ENCODE data around the gene SLC25A48. TPM values are rescaled to one million over a fixed set of nuclear protein-coding genes. Genes with fewer than 3 reads are reported as not detected.
"Not testable (repeated sequence)": the region's sequence is repeated elsewhere in the genome, so short reads cannot be mapped to it uniquely, and the experiment has no call there.

The SLC25A48 gene
- total RNA-seq, 2 donors from 2014 or later, result not detected

DNA sequence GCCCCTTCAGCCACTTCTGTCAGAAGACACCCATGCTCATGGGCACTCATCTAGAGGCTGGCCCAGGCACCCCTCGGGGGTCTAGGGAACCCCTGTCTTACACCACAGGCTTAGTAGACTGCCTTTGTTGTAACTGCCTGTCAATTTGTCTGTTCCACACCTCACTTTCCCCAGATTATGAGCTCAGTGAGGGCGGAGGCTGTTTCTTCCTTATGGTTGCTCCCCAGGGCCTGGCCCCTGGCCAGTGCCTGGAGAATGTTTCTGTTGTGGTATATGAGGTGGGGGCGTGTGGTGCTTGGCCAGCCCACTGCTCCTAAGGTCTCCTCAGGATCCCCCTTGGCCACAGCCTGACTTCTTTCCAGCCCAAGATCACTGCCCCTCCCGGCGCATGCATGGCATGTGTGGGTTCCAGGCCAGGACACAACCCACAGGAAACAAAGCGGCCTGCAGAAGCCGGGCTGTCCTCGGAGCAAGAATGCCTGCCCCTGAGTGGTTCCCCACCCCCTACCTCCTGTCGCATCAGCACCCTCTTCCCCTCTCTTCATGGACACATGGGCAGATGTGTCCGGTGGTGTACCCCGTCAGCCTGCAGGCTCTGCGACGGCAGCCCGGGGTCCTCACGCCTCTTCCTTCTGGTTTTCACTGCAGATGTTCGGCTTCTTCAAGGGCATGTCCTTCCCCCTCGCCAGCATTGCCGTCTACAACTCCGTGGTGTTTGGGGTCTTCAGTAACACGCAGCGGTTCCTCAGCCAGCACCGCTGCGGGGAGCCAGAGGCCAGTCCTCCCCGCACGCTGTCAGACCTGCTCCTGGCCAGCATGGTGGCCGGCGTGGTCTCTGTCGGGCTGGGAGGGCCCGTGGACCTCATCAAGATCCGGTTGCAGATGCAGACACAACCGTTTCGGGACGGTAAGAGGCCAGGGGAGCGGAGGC, 17.7 kb downstream of the SLC25A48 start:
- Mint-ChIP-seq H3K27me3 (peaks cover 37% of the 10 kb centered on the region), H3K27ac (no peak overlapping the region), H3K4me1 (no peaks in the 10 kb centered on the region), H3K4me3 (no peak overlapping the region), H3K36me3 (ENCODE audit: low read depth) (peaks cover 3% of the 10 kb centered on the region)
- ATAC-seq (no peak), DNase-seq (no peak)
- no peaks in the 10 kb centered on the region for H3K9me3 ChIP-seq (ENCODE audit: control insufficient read depth, low read length, poor library complexity, severe bottlenecking)

GRCh38 chr5:135857630-135858311, 23.3 kb downstream of the SLC25A48 start:
- Mint-ChIP-seq H3K36me3 (ENCODE audit: low read depth) (peaks cover 3% of the 10 kb centered on the region), H3K4me1 (no peaks in the 10 kb centered on the region), H3K27ac (no peak overlapping the region), H3K4me3 (no peak overlapping the region), H3K27me3 (peaks cover 29% of the 10 kb centered on the region)
- no peak for ATAC-seq
- H3K9me3 ChIP-seq (ENCODE audit: control insufficient read depth, low read length, poor library complexity, severe bottlenecking), result no peaks in the 10 kb centered on the region
- no peak for DNase-seq

DNA sequence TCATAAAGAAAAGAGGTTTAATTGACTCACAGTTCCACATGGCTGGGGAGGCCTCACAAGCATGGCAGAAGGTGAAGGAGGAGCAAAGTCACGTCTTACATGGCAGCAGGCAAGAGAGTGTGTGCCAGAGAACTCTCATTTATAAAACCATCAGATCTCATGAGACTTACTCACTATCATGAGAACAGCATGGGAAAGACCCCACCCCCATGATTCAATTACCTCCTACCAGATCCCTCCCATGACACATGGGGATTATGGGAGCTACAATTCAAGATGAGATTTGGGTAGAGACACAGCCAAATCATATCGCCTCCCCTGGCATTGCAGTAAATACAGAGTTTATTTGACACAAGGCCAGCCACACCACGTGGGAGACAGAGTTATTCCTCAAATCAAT, 24.7 kb downstream of the SLC25A48 start:
- H3K27me3 Mint-ChIP-seq, result peaks cover 29% of the 10 kb centered on the region
- not testable (repeated sequence) for DNase-seq; H3K36me3 Mint-ChIP-seq (ENCODE audit: low read depth); H3K27ac Mint-ChIP-seq; ATAC-seq; H3K4me1 Mint-ChIP-seq; H3K4me3 Mint-ChIP-seq; H3K9me3 ChIP-seq (ENCODE audit: control insufficient read depth, low read length, poor library complexity, severe bottlenecking)

DNA sequence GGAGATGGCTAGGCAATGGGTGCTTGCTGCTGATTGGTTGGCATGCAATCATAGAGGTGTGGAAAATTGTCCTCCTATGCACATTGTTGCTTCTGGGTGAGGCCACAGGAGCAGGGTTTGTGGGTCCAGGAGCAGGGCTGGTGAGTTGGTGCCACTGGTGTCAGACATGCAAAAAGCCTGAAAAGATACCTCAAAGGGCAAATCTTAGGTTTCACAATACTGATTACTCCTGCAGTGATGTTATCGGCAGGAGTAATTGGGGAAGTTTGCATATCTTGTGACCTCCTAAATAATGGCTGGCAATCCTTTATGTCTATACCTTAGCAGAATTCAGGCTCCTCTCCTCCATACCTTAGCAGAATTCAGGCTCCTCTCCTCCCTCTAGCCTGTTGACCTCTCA, 25.2 kb downstream of the SLC25A48 start:
- peaks cover 4% of the 10 kb centered on the region for H3K36me3 Mint-ChIP-seq (ENCODE audit: low read depth)
- no peak overlapping the region for H3K4me3 Mint-ChIP-seq
- DNase-seq (no peak), ATAC-seq (no peak)
- H3K27me3 Mint-ChIP-seq, result peaks cover 28% of the 10 kb centered on the region
- H3K9me3 ChIP-seq (ENCODE audit: control insufficient read depth, low read length, poor library complexity, severe bottlenecking), result no peaks in the 10 kb centered on the region
- H3K27ac Mint-ChIP-seq, result no peak overlapping the region
- no peaks in the 10 kb centered on the region for H3K4me1 Mint-ChIP-seq

DNA sequence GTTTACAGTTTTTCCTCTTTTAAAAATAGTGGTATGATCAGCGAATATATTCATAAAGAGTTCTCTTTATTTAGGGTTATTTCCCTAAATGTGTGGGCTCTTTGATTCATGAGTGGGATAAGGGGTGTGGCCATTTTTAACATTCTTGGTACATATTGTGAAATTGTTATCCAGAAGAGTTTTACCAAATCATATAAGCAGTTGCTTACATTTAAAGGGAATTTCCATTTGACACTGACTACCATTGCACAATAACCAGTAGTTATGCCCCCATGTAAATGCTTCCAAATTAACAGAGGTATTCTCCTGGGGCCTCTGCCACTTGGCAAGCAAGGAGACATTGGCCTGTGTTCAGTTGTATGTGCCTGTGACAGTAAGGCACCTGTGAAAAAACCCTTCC, 27.2 kb downstream of the SLC25A48 start:
- DNase-seq (no peak), ATAC-seq (no peak)
- H3K4me3 Mint-ChIP-seq, result no peak overlapping the region
- H3K27ac Mint-ChIP-seq, result no peak overlapping the region
- no peaks in the 10 kb centered on the region for H3K4me1 Mint-ChIP-seq
- H3K36me3 Mint-ChIP-seq (ENCODE audit: low read depth), result peaks cover 4% of the 10 kb centered on the region
- H3K9me3 ChIP-seq (ENCODE audit: control insufficient read depth, low read length, poor library complexity, severe bottlenecking), result no peaks in the 10 kb centered on the region
- peaks cover 12% of the 10 kb centered on the region for H3K27me3 Mint-ChIP-seq

DNA sequence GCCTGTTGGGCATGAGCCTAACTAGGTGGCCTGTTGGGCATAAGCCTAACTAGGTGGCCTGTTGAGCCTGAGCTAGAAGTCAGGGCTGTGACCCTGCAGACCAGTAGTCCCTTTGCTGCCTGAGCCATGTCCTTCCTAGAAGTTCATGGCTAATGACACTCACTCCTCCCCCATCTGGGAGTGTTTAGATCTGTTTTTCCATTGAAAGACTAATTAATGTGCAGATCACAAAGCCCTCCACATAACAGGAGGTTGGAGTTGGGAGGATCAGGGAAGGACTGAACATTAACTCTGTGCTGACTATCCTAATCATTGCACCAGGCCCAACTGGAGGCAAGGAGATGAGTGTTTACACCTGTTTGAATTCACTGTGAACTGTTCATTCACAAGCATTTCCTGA, 27.6 kb downstream of the SLC25A48 start:
- DNase-seq (no peak), ATAC-seq (no peak)
- no peaks in the 10 kb centered on the region for H3K9me3 ChIP-seq (ENCODE audit: control insufficient read depth, low read length, poor library complexity, severe bottlenecking)
- Mint-ChIP-seq H3K27me3 (peaks cover 12% of the 10 kb centered on the region), H3K4me1 (no peaks in the 10 kb centered on the region), H3K4me3 (no peak overlapping the region), H3K27ac (no peak overlapping the region), H3K36me3 (ENCODE audit: low read depth) (peaks cover 4% of the 10 kb centered on the region)

DNA sequence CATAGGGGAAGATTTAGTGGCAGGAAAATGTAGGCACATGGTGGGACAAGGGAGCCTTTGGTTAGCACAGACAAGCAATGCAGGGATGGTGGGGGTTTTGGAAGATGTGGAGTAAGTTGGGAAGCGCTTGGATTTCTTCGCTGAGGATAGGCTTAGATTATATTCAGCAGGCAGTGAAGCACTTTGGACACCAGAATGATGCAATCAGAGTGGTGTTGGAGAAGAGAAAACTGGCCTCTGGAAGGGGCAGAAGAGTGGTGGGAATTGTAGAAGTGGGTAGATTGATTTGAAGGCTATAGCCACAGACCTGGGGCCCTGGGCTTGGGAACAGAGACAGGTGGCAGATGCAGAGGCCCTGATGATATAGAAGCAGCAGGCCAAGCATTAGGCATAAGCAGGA, 28.3 kb downstream of the SLC25A48 start:
- no peaks in the 10 kb centered on the region for H3K4me1 Mint-ChIP-seq
- ATAC-seq (no peak), DNase-seq (no peak)
- no peaks in the 10 kb centered on the region for H3K9me3 ChIP-seq (ENCODE audit: control insufficient read depth, low read length, poor library complexity, severe bottlenecking)
- no peak overlapping the region for H3K4me3 Mint-ChIP-seq
- peaks cover 4% of the 10 kb centered on the region for H3K36me3 Mint-ChIP-seq (ENCODE audit: low read depth)
- H3K27ac Mint-ChIP-seq, result no peak overlapping the region
- H3K27me3 Mint-ChIP-seq, result peaks cover 14% of the 10 kb centered on the region

- peaks cover 4% of the 10 kb centered on the region for H3K36me3 Mint-ChIP-seq (ENCODE audit: low read depth)
- H3K27ac Mint-ChIP-seq, result no peak overlapping the region
- no peak overlapping the region for H3K4me3 Mint-ChIP-seq
- ATAC-seq (no peak), DNase-seq (no peak)
- peaks cover 26% of the 10 kb centered on the region for H3K27me3 Mint-ChIP-seq
- H3K4me1 Mint-ChIP-seq, result peaks cover 4% of the 10 kb centered on the region
- H3K9me3 ChIP-seq (ENCODE audit: control insufficient read depth, low read length, poor library complexity, severe bottlenecking), result no peaks in the 10 kb centered on the region
Observed at GRCh38 chr5:135864503-135865435, 30.3 kb downstream of the SLC25A48 start.

- H3K4me3 Mint-ChIP-seq, result no peak overlapping the region
- no peak overlapping the region for H3K27ac Mint-ChIP-seq
- no peaks in the 10 kb centered on the region for H3K9me3 ChIP-seq (ENCODE audit: control insufficient read depth, low read length, poor library complexity, severe bottlenecking)
- H3K4me1 Mint-ChIP-seq, result peaks cover 4% of the 10 kb centered on the region
- peaks cover 4% of the 10 kb centered on the region for H3K36me3 Mint-ChIP-seq (ENCODE audit: low read depth)
- DNase-seq (no peak), ATAC-seq (no peak)
- H3K27me3 Mint-ChIP-seq, result peaks cover 26% of the 10 kb centered on the region
Observed at GRCh38 chr5:135866016-135866415, 31.6 kb downstream of the SLC25A48 start.

DNA sequence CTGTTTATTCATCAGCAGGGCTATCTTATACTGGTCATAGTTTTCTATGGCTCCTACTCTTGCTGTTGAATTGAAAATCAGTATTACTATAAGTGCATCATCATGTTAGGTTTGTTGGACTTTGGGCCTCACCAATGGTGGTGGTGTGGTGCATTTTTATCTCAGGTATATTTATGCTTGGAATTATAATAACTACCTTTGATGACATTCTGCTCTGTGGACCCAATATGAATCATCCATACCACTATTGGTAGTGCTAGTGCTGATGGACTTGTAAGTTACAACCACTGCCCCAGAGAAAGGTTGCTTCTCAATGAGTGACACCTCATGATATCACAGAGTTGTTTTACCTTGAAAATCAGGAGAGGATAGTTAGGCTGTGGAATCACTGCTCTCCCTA, 33.1 kb downstream of the SLC25A48 start:
- Mint-ChIP-seq H3K4me1 (peaks cover 4% of the 10 kb centered on the region), H3K27ac (peak overlapping the region; percentile 72), H3K27me3 (peaks cover 31% of the 10 kb centered on the region), H3K4me3 (no peak overlapping the region), H3K36me3 (ENCODE audit: low read depth) (peaks cover 3% of the 10 kb centered on the region)
- ATAC-seq (no peak), DNase-seq (no peak)
- no peaks in the 10 kb centered on the region for H3K9me3 ChIP-seq (ENCODE audit: control insufficient read depth, low read length, poor library complexity, severe bottlenecking)

DNA sequence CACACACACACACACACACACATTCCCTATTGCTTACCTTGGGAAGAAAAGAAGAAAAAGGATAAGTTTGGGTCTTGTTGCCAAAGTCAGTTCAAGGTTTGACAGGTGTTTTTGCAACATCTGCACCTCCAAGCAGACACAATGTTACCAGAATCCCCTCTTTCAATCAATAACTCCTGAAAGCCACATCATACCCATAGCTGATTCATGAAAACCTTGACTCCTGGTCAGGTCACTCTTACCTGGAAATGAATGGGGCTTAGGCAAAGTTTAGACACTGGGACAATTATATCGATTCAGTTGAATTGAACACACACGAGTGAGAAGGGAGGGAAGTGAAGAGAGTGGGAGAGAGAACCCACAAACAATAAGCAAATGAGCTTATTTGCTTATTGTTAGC, 34.2 kb downstream of the SLC25A48 start:
- Mint-ChIP-seq H3K36me3 (ENCODE audit: low read depth) (no peaks in the 10 kb centered on the region), H3K27ac (no peak overlapping the region), H3K27me3 (peaks cover 39% of the 10 kb centered on the region), H3K4me1 (peaks cover 4% of the 10 kb centered on the region), H3K4me3 (no peak overlapping the region)
- no peak for ATAC-seq
- H3K9me3 ChIP-seq (ENCODE audit: control insufficient read depth, low read length, poor library complexity, severe bottlenecking), result no peaks in the 10 kb centered on the region
- no peak for DNase-seq

DNA sequence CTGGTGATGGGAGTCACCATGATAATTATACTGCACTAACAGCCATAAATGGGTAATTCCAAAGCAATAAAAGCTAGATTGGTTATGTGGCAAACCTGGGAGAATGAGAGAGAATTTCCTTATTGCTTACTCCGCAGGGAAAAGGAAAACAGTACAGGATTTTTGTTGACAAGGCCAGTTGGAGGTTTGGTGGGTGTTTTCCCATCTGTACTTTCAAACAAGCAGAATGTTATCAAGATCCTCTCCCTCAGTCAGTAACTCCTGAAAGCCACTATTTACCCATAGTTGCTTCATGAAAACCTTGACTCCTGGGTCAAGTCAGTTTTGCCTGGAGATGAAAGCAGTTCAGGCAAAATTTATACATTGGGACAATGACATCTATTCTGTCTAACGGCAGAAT, 34.8 kb downstream of the SLC25A48 start:
- ATAC-seq, result no peak
- Mint-ChIP-seq H3K36me3 (ENCODE audit: low read depth) (no peaks in the 10 kb centered on the region), H3K27me3 (peaks cover 41% of the 10 kb centered on the region), H3K4me1 (peaks cover 4% of the 10 kb centered on the region), H3K27ac (no peak overlapping the region), H3K4me3 (no peak overlapping the region)
- H3K9me3 ChIP-seq (ENCODE audit: control insufficient read depth, low read length, poor library complexity, severe bottlenecking), result no peaks in the 10 kb centered on the region
- no peak for DNase-seq

DNA sequence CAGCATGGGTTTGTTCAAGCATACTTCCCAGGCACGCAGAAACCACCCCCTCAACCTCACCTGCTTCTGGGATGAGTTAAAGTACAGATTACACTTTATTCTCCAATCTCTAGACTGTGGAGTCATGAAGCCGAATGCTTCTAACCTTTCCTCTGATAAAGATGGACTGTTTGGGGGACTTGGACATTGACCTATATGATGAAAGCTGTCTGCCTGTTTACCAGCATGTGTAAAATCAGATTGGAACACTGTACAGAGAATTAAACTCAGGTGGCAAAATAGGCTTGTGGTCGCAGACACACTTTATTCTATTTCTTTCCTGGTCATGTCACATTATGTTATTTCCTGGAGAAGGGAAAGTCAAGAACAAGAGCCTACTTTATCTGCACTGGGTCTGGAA, 35.5 kb downstream of the SLC25A48 start:
- ATAC-seq (no peak), DNase-seq (no peak)
- no peak overlapping the region for H3K27ac Mint-ChIP-seq
- H3K4me1 Mint-ChIP-seq, result peaks cover 4% of the 10 kb centered on the region
- peaks cover 47% of the 10 kb centered on the region for H3K27me3 Mint-ChIP-seq
- no peaks in the 10 kb centered on the region for H3K9me3 ChIP-seq (ENCODE audit: control insufficient read depth, low read length, poor library complexity, severe bottlenecking)
- H3K4me3 Mint-ChIP-seq, result no peak overlapping the region
- no peaks in the 10 kb centered on the region for H3K36me3 Mint-ChIP-seq (ENCODE audit: low read depth)

Measured in T-helper 17 cell (primary cell).